Daoy (cell line): ENCODE data around the gene GLB1L. TPM values are rescaled to one million over a fixed set of nuclear protein-coding genes. Genes with fewer than 3 reads are reported as not detected.
"Not testable (repeated sequence)": the region's sequence is repeated elsewhere in the genome, so short reads cannot be mapped to it uniquely, and the experiment has no call there.

Source experiments
- DNase-seq: peaks from one replicate; pipeline ENCODE4 v3.0.0-alpha.2; 2015; ENCODE audit warnings: low read depth
- total RNA-seq: library from RNA; depleted of rRNA; stranded (reverse); fragments of >200 nt; shearing (Covaris generic); gene quantifications from 2 replicates; pipeline ENCODE4 v1.2.3, GENCODE V29; 2014

The GLB1L gene
- total RNA-seq, 1 experiment from 2014 or later = 3.2 TPM

- no peak for DNase-seq
These were observed 35.4 kb upstream of the GLB1L start for GRCh38 chr2:219280651-219281050.

- DNase-seq = no peak
These were observed 34.8 kb upstream of the GLB1L start for GRCh38 chr2:219279916-219280516.

GRCh38 chr2:219279151-219279915 is 34.1 kb upstream of the GLB1L start, which contains the start of gene DNAJB2:
Gene DNAJB2, plus strand, starts transcription at chr2:219279366. Its CDS starts 468 bp downstream, at chr2:219279834.
- DNase-seq = peak; percentile 99

- DNase-seq = no peak
These were observed 33.5 kb upstream of the GLB1L start for GRCh38 chr2:219278655-219279150.

GRCh38 chr2:219277703-219278654 is 32.7 kb upstream of the GLB1L start:
- peak; percentile 80 for DNase-seq

- DNase-seq = peak; percentile 94
These were observed 29.2 kb upstream of the GLB1L start for GRCh38 chr2:219274361-219274921.

- peak; percentile 95 for DNase-seq
These were observed 28.7 kb upstream of the GLB1L start for GRCh38 chr2:219273937-219274336.

GRCh38 chr2:219272995-219273394 is 27.8 kb upstream of the GLB1L start:
- peak; percentile 57 for DNase-seq

GRCh38 chr2:219272356-219272755 is 27.1 kb upstream of the GLB1L start:
- DNase-seq = no peak

- no peak for DNase-seq
These were observed 25.8 kb upstream of the GLB1L start for GRCh38 chr2:219271021-219271420.

- DNase-seq = no peak
These were observed 24.8 kb upstream of the GLB1L start for GRCh38 chr2:219270055-219270372.

GRCh38 chr2:219269362-219270054 is 24.3 kb upstream of the GLB1L start:
- no peak for DNase-seq

- DNase-seq = no peak
These were observed 23.1 kb upstream of the GLB1L start for GRCh38 chr2:219268294-219268693.

- no peak for DNase-seq
These were observed 21.6 kb upstream of the GLB1L start for GRCh38 chr2:219266886-219267285.

GRCh38 chr2:219266232-219266631 is 21.0 kb upstream of the GLB1L start:
- no peak for DNase-seq

- no peak for DNase-seq
These were observed 16.0 kb upstream of the GLB1L start for GRCh38 chr2:219261024-219261855.

- not testable (repeated sequence) for DNase-seq
These were observed 13.7 kb upstream of the GLB1L start for GRCh38 chr2:219258942-219259341.

GRCh38 chr2:219254590-219255201 is 9.5 kb upstream of the GLB1L start:
- DNase-seq = no peak

- peak; percentile 87 for DNase-seq
These were observed 8.7 kb upstream of the GLB1L start, which contains the start of gene TUBA4A for GRCh38 chr2:219253753-219254589. Gene TUBA4A, minus strand, starts transcription at chr2:219253918. Its CDS starts 60 bp downstream, at chr2:219253858.
